RWPE1 (cell line): ENCODE results near the gene RAP1GAP.

Experiments
- CTCF ChIA-PET: fragments of 350-600 bp; sonication (Branson Sonifier 250); formaldehyde crosslinking; extraction: SDS; loops from one replicate; lab custom pipeline; 2021; lab: Yijun Ruan, JAX
- POLR2A ChIA-PET: fragments of 400-600 bp; formaldehyde crosslinking; extraction: SDS; loops from one replicate; lab custom pipeline; 2020; ENCODE audit warnings: antibody characterized with exemption; ENCODE audit not compliant: low non-redundant PET; lab: Yijun Ruan, JAX
- DNase-seq: peaks from one replicate; pipeline ENCODE4 v3.0.0; 2012; ENCODE audit warnings: low spot score
- H3K27ac ChIP-seq: fragments of 450-650 bp; 2 replicates; pipeline ENCODE4 v1.5.1; 2017
- CTCF ChIP-seq: fragments of 450-650 bp; conservative IDR thresholded peaks from 2 replicates; pipeline ENCODE4 v1.5.1; 2017; ENCODE audit warnings: low read depth, mild to moderate bottlenecking

The RAP1GAP gene

GRCh38 chr1:21564521-21565095 lies 104.5 kb downstream of the RAP1GAP start:
- no peak for TF ChIP-seq CTCF
- ChIA-PET POLR2A (no interaction called here), CTCF (interaction anchor here (0.5 kb wide), 1 partner anchor 454 kb away, joined by 3 read pairs; no protein-coding TSS in a partner anchor)
- H3K27ac ChIP-seq, result no peak overlapping the region
- DNase-seq, result no peak

- CTCF ChIA-PET, result no interaction called here
- DNase-seq, result no peak
- TF ChIP-seq CTCF, result no peak
- POLR2A ChIA-PET, result no interaction called here
- H3K27ac ChIP-seq, result no peak overlapping the region
Measured at GRCh38 chr1:21563971-21564370, 105.2 kb downstream of the RAP1GAP start.

- H3K27ac ChIP-seq, result no peak overlapping the region
- TF ChIP-seq CTCF, result no peak
- ChIA-PET CTCF (interaction anchor here (0.6 kb wide), 1 partner anchor 11 kb away, joined by 3 read pairs; no protein-coding TSS in a partner anchor), POLR2A (no interaction called here)
- DNase-seq, result no peak
Measured at GRCh38 chr1:21562896-21563295, 106.3 kb downstream of the RAP1GAP start.

- no peak for DNase-seq
- CTCF ChIA-PET, result interaction anchor here (0.5 to 1.1 kb wide), 2 partner anchors 19 to 52 kb away, joined by 3 to 4 read pairs; no protein-coding TSS in a partner anchor
- POLR2A ChIA-PET, result no interaction called here
- no peak overlapping the region for H3K27ac ChIP-seq
- TF ChIP-seq CTCF, result no peak
Measured at GRCh38 chr1:21560916-21561638, 108.1 kb downstream of the RAP1GAP start.

GRCh38 chr1:21559788-21560567 lies 109.2 kb downstream of the RAP1GAP start:
- DNase-seq, result no peak
- ChIA-PET POLR2A (no interaction called here), CTCF (interaction anchor here (0.6 to 1.1 kb wide), 3 partner anchors 51 to 1067 kb away, joined by 3 to 5 read pairs (median 5); no protein-coding TSS in a partner anchor)
- TF ChIP-seq CTCF, result no peak
- H3K27ac ChIP-seq, result no peak overlapping the region
